Heart right ventricle (tissue), 16 donors: Measurements from ENCODE around the gene CCL11. TPM values are rescaled to one million over a fixed set of nuclear protein-coding genes. Genes with fewer than 3 reads are reported as not detected.

Experiments
- ATAC-seq, 8 donors: fragments of 200-7000 bp; cut with Tn5 transposase; one replicate each; pipeline ENCODE4 v1.9.1; 2020; ENCODE audit warnings: mild to moderate bottlenecking in 8 of 8, moderate library complexity in 8 of 8, moderate number of reproducible peaks in 1 of 8
- DNase-seq, 2 donors: peaks; one replicate each; pipeline ENCODE4 v3.0.0-alpha.2; 2020
- H3K27ac ChIP-seq, 10 donors: fragments of 200-600 bp; sonication (generic) in 2 of 10; one replicate each; pipeline versions ENCODE4 v1.5.0 to v1.8.0; 2020 to 2022; ENCODE audit warnings: mild to moderate bottlenecking in 3 of 10
- H3K27me3 ChIP-seq, 7 donors: fragments of 200-600 bp; one replicate each; pipeline ENCODE4 v1.8.0; 2021 to 2022; ENCODE audit warnings: mild to moderate bottlenecking in 2 of 7
- H3K36me3 ChIP-seq, 9 donors: fragments of 200-600 bp; sonication (generic) in 1 of 9; one replicate each; pipeline versions ENCODE4 v1.5.0 to v1.8.0; 2020 to 2022; ENCODE audit warnings: mild to moderate bottlenecking in 2 of 9
- H3K4me1 ChIP-seq, 9 donors: fragments of 200-600 bp; sonication (generic) in 1 of 9; one replicate each; pipeline versions ENCODE4 v1.5.0 to v1.8.0; 2020 to 2022; ENCODE audit warnings: mild to moderate bottlenecking in 4 of 9
- H3K4me3 ChIP-seq, 10 donors: fragments of 200-600 bp; sonication (generic) in 2 of 10; one replicate each; pipeline versions ENCODE4 v1.5.0 to v1.8.0; 2020 to 2022; ENCODE audit warnings: mild to moderate bottlenecking in 7 of 10, moderate library complexity in 2 of 10
- H3K9me3 ChIP-seq, 11 donors: fragments of 200-600 bp in 10 of 11; sonication (generic) in 2 of 11; one replicate each; pipeline versions ENCODE4 v1.5.0 to v1.8.0; 2013 to 2022; ENCODE audit warnings: mild to moderate bottlenecking in 2 of 11, control low read depth in 1 of 11, moderate library complexity in 1 of 11
- WGBS, 2 donors: extraction: QIAGEN DNeasy Blood & Tissue Kit; methylation state at CpG; one replicate each; pipeline ENCODE4 v1.1.7; 2013; ENCODE audit warnings: inconsistent platforms in 1 of 2; 5-methylcytosine and 5-hydroxymethylcytosine counted together
- intact Hi-C, 10 donors: fragments of 100-400 bp; cut with DNase I; formaldehyde crosslinking; loops; one replicate each; pipeline versions ENCODE4 v1.11.1 to v1.14.2; 2022
- polyA plus RNA-seq, 2 donors: library from polyadenylated mRNA; stranded (reverse); fragments of 200-250 nt; gene quantifications; one replicate each; pipeline ENCODE4 v1.2.3, GENCODE V29; 2013
- total RNA-seq, 10 donors: library from RNA; stranded (reverse); fragmentation: NEBNext Ultra II Directional in 3 of 10; extraction: Animal tissue kit (Norgen Biotek cat#: 25700) in 3 of 10; gene quantifications; one replicate each; pipeline versions ENCODE4 v1.2.1 to v1.2.4, GENCODE V29; 2021 to 2023
- TF ChIP-seq, protein P1 (sequence below), 9 donors: fragments of 200-600 bp; sonication (generic) in 2 of 9; IDR thresholded peaks; one replicate each; pipeline versions ENCODE4 v1.5.0 to v1.8.0; 2021 to 2022; ENCODE audit warnings: antibody characterized with exemption in 9 of 9, mild to moderate bottlenecking in 5 of 9, moderate library complexity in 1 of 9
- donor health status: Arrhythmogenic right ventricular cardiomyopathy.
- donor health status: ischemic (EF 13 %, LVEDD 7.1; RV severe dilation, severe dysfunction).
- donor health status: healthy with polysubstance abuse.
- donor health status: DM: no; HTN: yes; CAD: no.
- donor health status: DM: no; HTN: no; CAD: no.
- donor health status: ischemic (EF 25% LVEDD 6.9; RV normal size, moderate dysfunction).
- donor health status: ischemic (EF 25% LVEDD 5.7; RV mildly dilated, moderate dysfunction).
- donor health status: healthy.
- donor health status: DM: yes; HTN: yes; CAD: no.
- donor health status: Ischemic cardiomyopathy.
- donor health status: ischemic (EF 35%, LVEDD 5.7; RV mildly dilated, moderate dysfunction).
- donor health status: nonischemic (EF 11% LVEDD 7.7; RV severe dilation, severe dysfunction).
- donor health status: DM: yes; HTN: yes; CAD: no.
- donor health status: PGD.
- donor health status: ischemic (EF 29% LVEDD 5.4; RV normal size, mild dysfunction).
- donor health status: nonischemic (EF 23%, LVEDD 6.1; RV moderate dilation, normal function).

Gene CCL11
- total and polyA plus RNA-seq, 12 donors = 0.46 to 31.2 (median 1.4) TPM

DNA sequence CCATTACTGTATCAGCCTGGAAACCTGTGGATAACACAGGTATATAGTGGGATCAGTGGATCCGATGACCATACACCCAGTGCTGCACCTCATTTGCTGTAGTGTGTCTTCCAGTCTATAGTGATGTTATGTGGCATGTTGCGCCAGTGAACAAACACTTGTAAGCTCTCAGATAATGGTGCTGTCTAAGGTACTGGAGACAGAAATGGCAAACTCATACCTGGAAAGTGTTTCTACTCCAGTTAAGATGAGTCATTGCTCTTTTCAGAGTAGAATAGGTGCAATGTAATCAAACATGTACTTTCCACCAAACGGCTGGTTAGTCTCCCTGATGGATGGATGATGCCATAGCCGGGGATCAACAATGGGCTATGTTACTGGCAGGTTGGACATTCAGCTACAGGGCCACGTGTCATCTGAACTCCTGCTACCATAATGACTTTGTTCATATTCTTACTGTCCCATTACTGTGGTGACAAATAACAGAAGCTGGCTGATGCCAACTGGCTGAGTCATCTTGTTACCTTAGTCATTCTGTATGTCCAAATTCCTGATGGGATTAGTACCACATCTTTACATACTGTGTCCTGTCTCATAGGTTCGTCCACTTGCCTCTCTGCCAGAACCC is 6.3 kb downstream of the CCL11 start:
- H3K36me3 ChIP-seq = no peaks in the 10 kb centered on the region
- intact Hi-C loops = no loop called here
- ATAC-seq = no peak
- no peaks in the 10 kb centered on the region for H3K9me3 ChIP-seq
- H3K27ac ChIP-seq = no peak overlapping the region
- H3K27me3 ChIP-seq = no peaks in the 10 kb centered on the region
- 94 to 95% methylated on average over 6 of the region's 6 CpGs for WGBS, 2 donors
- H3K4me1 ChIP-seq = peaks cover 0 to 3% (median 0%) of the 10 kb centered on the region in 9 donors
- no peak for DNase-seq
- H3K4me3 ChIP-seq = no peak overlapping the region
- TF ChIP-seq, protein P1, sequence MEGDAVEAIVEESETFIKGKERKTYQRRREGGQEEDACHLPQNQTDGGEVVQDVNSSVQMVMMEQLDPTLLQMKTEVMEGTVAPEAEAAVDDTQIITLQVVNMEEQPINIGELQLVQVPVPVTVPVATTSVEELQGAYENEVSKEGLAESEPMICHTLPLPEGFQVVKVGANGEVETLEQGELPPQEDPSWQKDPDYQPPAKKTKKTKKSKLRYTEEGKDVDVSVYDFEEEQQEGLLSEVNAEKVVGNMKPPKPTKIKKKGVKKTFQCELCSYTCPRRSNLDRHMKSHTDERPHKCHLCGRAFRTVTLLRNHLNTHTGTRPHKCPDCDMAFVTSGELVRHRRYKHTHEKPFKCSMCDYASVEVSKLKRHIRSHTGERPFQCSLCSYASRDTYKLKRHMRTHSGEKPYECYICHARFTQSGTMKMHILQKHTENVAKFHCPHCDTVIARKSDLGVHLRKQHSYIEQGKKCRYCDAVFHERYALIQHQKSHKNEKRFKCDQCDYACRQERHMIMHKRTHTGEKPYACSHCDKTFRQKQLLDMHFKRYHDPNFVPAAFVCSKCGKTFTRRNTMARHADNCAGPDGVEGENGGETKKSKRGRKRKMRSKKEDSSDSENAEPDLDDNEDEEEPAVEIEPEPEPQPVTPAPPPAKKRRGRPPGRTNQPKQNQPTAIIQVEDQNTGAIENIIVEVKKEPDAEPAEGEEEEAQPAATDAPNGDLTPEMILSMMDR (IDR thresholded peaks at IDR 0.05) = no peak

DNA sequence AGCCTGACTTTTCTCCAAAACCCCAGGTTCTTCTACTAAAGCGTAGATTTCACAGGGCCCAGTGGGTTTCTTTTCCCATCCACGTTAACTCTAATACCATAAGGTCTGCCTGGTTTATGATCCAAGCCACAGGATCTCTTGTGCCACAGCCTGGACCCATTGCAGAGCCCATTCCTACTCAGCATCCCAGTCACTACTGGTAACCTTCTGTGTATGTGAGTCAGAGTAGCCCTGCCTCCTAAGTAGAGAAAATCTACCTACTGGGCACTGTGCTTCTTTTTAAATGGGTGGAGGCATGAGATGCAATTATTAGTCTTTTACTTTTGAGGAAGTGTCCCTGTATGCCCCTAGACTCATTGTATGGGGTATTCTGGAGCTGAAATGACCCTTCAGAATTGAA is 13.5 kb downstream of the CCL11 start:
- Histone ChIP-seq H3K4me1 (peaks cover 6 to 38% (median 26%) of the 10 kb centered on the region in 9 donors), H3K4me3 (no peak overlapping the region), H3K27ac (peak overlapping the region in 1 of 10 donors; percentile 78), H3K36me3 (no peaks in the 10 kb centered on the region), H3K27me3 (no peaks in the 10 kb centered on the region), H3K9me3 (no peaks in the 10 kb centered on the region)
- TF ChIP-seq, protein P1 (IDR thresholded peaks at IDR 0.05) = no peak
- no peak for ATAC-seq
- WGBS, 2 donors = 92 to 98% methylated on average over 2 of the region's 2 CpGs
- no peak for DNase-seq
- intact Hi-C loops = no loop called here

DNA sequence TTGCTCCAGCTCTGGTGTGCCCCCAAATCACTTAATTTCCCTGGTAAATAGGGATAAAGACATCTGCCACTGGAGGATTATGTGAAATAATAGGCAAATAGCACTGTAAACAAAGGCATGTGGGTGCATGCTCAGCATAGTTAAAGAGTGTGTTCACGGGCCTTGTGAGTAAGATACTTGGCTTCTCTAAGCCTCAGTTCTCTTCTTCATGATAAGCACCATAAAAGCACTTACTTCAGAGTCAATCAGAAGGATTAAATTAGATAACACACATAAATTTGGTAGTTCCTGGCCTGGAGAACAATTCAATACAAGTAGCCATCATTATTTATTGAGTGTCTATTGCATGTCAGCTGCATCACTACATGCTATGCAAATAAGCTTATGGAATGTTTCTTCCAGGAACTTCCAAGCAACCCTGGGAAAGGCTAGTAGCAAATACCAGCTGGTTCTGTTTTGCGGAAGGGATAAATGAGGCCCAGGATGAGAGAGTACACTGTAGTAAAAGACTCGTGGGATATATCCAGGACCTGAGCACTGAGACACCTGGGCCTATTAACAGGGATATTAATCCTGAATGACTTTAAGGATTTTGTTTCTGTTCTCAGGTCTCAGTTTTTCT is 14.5 kb downstream of the CCL11 start:
- ATAC-seq = peak in 2 of 8 donors; percentile 35 to 44
- Histone ChIP-seq H3K4me1 (peaks cover 6 to 38% (median 26%) of the 10 kb centered on the region in 9 donors), H3K36me3 (no peaks in the 10 kb centered on the region), H3K4me3 (no peak overlapping the region), H3K27ac (peak overlapping the region in 9 of 10 donors; percentile 11 to 78 (median 46)), H3K27me3 (no peaks in the 10 kb centered on the region), H3K9me3 (no peaks in the 10 kb centered on the region)
- TF ChIP-seq, protein P1 (IDR thresholded peaks at IDR 0.05) = no peak
- WGBS, 2 donors = 55 to 75% methylated on average over 3 of the region's 3 CpGs
- no peak for DNase-seq
- intact Hi-C loops = loop anchor here in 4 of 10 donors (5.0 kb wide), 2 partner anchors 43 to 48 kb away; partner anchors contain the start of gene CCL2 (in 1 of the 4)

DNA sequence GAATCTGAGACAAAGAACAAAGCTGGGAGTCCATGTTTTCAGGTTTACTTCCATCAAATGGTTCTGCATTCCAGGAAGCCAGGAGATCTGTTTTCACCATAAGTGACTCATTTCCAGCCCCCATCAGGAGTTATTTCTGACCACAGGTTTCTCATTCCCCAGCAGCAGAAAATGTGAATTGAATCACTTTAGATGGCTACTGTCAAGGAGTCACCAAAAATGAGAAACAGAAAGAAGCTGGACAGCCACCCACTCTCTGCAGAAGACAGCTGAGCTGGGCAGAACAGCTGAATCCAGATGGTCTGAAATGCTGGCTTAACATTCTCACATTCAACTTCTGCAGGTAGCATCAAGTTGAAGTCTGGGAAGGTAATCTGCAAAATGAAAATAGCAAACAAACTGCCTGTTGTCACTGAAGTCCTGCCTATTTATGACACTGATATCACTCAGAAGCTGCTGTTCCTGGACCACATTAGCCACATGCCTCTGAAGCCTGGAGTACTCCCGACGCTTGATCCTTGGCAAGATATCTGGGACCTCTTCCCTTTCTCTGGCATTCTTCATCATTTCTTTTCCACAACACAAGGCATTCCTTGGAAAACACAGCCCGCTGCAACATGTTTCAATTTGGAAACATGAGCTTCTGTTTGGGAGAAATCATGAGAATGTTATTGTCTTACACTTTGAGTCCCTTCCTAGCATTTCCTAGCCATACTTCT is 15.3 kb downstream of the CCL11 start:
- 46 to 59% methylated on average over 3 of the region's 3 CpGs for WGBS, 2 donors
- peak overlapping the region in 9 of 10 donors; percentile 30 to 78 (median 49) for H3K27ac ChIP-seq

More for the DNA sequence above, 15.3 kb downstream of the CCL11 start:
- Histone ChIP-seq H3K4me3 (no peak overlapping the region), H3K9me3 (no peaks in the 10 kb centered on the region), H3K4me1 (peaks cover 6 to 41% (median 26%) of the 10 kb centered on the region in 9 donors), H3K36me3 (no peaks in the 10 kb centered on the region), H3K27me3 (no peaks in the 10 kb centered on the region)
- ATAC-seq (peak in 7 of 8 donors; percentile 39 to 82 (median 51)), DNase-seq (no peak)
- TF ChIP-seq, protein P1 (IDR thresholded peaks at IDR 0.05) = no peak
- intact Hi-C loops = loop anchor here in 4 of 10 donors (5.0 kb wide), 2 partner anchors 44 to 49 kb away; partner anchors contain the start of gene CCL2 (in 1 of the 4)
